ENCODE measurements around the gene HNRNPC.
"Not testable (repeated sequence)": the region's sequence is repeated elsewhere in the genome, so short reads cannot be mapped to it uniquely, and the experiment has no call there.

Gene HNRNPC

DNA sequence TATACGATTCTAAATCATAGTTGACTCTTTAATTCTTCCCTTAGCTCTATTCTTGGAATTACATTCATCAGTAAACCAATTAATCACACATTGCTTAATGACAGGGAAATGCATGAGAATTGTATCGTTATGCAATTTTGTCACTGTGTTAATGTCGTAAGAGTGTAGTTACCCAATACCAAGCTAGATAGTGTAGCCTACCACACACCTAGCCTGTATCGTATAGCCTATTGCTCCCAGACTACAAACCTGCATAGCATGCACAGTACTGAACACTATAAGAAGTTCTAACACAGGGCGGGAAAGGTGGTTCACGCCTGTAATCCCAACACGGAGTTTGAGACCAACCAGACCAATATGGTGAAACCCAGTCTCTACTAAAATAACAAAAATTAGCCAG is 24.7 kb downstream of the HNRNPC start:
- DNase-seq (ENCODE audit: low spot score) = no peak

DNA sequence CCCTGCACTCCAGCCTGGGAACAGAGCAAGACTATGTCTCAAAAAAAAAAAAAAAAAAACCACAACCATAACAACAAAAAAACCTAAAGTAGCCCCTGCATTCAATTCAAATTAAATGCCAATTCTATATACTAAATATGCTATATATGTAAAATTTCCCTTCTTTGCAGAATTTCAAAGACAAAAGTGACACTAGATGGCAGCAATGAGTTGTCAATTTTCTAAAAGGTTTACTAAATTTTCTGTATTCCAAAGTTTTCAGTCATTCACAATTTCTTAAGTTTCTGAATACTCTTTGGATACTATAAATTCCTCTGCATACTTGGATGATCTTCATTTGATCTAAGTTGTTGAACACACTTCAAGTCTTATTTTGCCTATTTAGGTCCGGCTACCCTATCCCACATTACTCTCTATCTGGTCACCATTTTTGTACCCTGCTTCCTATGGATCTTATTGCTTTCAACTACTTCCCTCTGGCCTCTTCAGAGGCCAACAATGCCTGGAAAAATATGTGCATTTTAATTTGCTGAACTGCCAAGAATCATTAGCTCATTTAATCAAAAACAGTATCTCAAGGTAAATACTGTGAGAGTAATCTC is 27.9 kb downstream of the HNRNPC start:
- no peak for DNase-seq (ENCODE audit: low spot score)

DNA sequence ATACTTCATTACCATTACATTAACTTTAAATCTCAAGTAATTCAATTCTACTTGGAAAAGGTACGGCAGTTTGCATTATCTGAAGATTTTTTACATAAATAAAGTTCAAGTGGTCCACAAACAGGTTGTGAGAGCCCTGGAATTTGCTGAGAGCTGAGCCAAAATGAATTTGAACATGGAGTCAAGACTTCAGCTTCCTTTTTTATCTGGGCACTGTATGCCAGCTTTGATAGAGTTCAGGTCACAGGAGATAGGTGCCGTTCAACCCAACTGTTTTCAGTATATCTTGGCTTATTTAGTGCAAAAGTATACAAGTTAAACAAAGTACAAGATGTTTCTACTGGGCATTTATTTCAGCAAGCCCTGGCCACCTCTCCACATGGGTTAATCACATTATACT is 28.8 kb downstream of the HNRNPC start:
- DNase-seq (ENCODE audit: low spot score) = no peak

DNA sequence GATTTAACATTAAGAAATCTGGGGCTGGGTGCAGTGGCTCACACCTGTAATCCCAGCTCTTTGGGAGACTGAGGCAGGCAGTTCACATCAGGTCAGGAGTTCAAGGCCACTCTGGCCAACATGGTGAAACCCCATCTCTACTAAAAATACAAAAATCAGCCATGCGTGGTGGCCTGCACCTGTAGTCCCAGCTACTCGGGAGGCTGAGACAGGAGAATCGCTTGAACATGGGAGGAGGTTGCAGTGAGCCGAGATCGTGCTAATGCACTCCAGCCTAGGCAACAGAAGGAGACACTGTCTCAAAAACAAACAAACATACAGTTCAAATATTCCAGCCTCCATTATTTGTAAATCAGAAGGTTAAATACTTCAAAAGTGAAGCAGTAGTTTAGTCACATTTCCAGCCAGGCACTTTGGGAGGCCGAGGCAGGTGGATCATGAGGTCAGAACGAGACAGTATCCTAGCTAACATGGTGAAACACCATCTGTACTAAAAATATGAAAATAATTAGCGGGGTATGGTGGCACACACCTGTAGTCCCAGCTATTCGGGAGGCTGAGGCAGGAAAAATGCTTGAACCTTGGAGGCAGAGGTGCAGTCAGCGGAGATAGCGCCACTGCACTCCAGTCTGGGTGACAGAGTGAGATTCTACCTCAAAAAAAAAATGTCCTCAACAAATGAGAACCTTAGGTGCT is 30.3 kb downstream of the HNRNPC start:
- no peak for DNase-seq (ENCODE audit: low spot score)

DNA sequence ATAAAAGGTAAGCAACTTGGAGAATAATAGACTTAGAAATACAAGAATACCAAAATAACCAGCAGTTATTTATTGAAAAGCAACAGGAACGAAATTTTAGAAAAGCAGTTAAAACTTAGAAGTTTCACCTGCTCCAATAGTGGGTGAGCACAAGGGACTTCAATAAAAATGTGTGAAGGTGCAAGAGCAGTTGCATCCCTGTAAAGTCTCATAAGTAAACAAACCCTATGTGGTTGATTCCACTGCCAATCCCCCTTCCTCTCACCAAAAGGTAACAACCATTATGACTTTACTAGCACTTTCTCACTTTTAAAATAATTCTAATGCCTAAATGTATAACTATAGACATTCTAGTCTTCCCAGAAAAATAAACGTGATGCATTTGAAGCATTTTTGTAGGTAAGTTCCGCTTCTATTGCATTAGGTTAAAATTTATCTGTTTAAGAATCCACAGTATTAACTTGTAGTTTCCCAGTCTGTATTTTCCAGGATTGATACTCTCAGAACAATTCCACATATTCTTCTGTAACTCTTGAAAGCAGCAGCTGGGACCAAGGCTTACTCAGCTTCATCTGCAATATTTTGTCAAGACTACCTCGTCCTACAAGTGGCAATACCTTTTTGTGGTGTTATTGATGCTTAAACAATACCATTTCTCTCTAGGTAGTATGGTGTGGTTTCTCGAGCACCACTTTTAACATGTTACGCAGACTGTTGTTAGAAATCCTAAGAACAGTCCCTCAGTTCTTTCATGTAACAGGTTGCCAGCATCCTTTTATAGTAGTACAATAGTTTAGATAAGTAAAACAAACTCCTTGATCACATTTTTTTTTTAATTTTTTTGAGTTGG is 32.1 kb downstream of the HNRNPC start:
- DNase-seq (ENCODE audit: low spot score) = no peak

DNA sequence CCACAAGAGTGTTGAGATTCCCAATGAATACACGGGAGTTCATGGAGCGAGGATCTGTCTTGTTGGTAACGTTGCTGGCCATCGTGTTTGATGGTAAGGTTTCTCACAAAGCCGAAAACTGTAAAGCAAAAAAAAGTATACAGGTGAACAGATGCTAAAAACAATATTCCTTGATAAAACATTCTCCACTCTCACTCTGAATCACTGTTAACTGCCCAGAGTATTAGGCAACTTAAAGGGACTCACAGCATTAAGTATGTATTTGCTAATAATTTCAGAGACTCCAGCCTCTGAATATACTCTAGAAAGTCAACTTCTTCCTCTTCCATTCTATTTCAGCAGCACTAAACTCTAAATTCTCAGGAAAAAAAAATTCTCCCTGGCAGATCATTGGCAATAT is 35.1 kb downstream of the HNRNPC start:
- no peak for DNase-seq (ENCODE audit: low spot score)

DNA sequence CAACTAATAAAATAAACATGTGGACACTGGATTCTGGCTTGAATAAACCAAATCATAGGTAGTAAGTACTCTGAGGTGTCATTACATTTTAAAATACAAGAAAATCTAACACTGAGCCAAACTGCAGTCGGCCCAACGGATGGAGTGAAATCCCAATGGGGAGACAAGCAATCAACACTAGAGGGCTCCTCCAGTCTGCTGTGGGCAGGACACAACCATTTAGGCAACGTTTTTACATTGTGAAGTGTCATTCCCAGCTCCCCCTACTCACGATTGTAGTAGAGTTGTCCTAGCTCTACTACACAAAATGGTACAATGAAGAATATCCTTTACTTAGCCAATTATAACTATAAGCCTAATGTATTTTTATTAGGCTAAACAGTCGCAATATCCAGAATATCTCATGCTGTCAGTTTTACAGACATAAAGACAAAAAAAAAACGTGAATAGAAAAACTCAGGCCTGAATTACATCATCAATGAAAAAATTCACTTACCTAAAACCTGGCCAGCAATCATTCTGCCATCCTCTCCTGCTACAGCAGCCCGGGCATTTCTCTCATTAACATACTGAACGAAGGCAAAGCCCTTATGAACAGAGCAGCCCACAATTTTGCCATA is 35.7 kb downstream of the HNRNPC start:
- no peak for DNase-seq (ENCODE audit: low spot score)

DNA sequence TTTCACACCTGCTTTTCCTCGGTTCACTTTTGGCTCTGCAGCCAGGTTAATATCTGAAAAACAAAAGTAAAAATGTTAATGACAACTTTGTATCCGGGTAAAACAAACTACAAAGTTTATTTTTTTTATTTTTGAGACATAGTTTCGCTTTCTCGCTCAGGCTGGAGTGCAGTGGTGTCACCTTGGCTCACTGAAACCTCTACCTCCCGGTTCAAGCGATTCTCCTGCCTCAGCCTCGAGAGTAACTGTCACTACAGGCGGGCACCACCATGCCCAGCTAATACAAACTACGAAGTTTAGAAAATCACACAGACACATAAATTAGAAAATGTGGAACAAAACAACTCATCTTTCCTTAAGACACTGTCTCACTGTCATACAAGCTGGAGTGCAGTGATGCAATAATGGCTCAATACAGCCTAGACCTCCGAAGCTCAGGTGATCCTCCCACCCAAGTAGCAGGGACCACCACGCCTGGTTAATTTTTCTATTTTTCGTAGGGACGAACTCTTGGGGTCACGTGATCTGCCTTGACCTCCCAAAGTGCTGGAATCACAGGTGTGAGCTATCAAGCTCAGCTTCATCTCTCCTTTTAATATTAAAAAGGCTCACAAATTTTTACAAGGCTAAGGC is 38.1 kb downstream of the HNRNPC start:
- no peak for DNase-seq (ENCODE audit: low spot score)

DNA sequence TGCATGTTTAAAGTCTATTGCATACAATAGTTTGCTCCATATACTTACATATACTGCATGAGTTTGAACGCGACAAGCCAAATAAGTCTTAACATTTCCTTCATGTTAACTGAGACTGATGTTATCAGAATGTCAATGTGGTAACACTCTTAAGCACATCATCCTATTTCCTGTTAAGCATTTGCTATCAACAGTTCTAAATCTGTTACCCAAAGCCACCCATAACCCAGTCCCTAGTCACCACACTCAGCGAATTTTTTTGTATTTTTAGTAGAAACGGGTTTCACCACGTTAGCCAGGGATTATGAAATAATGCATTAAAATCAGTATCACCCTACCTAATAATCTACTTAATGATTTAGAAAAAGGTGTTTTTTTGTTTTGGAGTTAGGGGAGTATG is 39.4 kb downstream of the HNRNPC start:
- DNase-seq (ENCODE audit: low spot score) = no peak

DNA sequence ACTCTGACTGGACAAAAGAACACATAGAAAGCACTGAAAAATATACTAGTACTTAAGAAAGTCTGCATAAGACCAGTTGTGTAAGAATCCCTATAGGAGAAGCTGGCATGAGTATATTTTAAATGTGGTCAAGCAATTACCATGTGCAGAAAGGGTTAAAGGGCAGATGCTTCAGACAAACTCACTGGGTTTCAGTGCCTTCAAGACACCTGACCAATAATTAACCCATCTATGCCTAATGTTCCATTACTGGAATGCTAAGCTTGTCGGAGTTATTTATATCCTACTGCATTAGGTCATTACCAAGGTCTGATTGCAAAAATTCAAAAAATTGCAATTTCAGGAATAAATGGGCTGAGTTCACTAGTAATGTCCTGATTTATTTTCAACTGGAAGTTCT is 41.3 kb downstream of the HNRNPC start:
- DNase-seq (ENCODE audit: low spot score) = peak; percentile 89

DNA sequence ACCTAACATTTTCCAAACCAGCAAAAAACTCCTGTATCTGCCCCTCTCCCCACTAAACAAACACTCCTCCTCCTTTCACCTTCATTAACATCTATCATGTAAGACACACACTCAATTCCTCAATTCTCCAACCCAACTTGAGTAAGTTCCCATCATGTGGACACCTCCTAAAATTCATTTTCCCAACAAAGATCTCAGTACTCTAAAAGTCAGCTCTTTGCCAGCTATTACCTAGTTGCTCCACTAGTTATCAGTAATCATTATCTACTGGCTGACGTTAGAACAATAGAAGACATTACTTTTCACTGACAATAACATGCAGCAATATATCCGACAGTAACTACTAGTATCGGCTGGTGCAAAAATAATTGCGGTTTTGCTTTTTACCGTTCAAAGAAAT is 42.1 kb downstream of the HNRNPC start:
- DNase-seq (ENCODE audit: low spot score) = no peak

DNA sequence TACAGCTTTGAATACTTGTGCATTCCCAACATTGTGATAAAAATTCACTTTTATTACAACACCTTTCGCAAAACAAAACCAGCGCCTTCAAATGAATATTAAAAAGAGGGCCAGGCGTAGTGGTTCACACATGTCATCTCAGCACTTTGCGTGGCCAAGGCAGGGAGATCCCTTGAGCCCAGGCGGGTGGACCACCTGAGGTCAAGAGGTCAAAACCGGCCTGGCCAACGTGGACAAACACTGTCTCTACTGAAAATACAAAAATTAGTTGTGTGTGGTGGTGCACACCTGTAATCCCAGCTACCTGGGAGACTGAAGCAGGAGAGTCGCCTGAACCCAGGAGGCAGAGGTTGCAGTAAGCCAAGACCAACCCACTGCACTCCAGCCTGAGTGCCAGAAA is 42.8 kb downstream of the HNRNPC start:
- DNase-seq (ENCODE audit: low spot score) = no peak

DNA sequence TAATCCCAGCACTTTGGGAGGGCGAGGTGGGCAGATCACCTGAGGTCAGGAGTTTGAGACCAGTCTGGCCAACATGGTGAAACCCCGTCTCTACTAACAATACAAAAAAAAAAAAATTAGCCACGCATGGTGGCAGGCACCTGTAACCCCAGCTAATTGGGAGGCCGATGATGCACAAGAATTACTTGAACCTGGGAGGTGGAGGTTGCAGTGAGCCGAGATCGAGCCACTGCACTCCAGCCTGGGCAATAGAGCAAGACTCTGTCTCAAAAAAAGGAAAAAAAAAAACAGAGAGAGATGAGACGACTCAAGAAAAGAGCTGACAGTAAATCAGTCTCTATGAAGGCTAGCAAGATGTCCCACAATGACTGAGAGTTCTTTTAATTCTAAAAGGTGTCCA is 44.1 kb downstream of the HNRNPC start:
- not testable (repeated sequence) for DNase-seq (ENCODE audit: low spot score)

DNA sequence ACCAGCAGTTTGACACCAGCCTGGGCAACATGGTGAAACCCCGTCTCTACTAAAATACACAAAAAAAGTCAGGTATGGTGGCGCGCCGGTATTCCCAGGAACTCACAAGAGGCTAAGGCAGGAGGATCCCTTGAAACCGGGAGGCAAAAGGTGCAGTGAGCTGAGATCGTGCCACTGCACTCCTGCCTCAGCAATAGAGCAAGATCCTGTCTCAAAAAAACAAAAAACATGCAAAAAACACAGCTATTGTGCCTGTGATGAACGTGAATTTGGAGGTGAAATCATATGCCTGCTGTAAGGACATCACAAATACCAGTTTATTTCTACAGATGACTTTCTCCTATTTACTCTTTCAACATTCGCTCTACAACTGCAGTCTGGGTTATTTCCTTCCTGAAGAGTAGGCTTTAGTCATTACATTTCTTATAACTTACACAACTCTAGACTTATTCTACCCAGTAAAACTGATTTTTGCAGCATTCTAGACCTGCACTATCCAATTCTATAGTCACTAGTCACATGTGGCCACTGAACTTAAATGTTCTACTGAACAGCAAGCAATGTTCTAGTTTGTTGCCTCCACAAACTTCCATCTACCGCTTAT is 48.3 kb downstream of the HNRNPC start:
- no peak for DNase-seq (ENCODE audit: low spot score)

DNA sequence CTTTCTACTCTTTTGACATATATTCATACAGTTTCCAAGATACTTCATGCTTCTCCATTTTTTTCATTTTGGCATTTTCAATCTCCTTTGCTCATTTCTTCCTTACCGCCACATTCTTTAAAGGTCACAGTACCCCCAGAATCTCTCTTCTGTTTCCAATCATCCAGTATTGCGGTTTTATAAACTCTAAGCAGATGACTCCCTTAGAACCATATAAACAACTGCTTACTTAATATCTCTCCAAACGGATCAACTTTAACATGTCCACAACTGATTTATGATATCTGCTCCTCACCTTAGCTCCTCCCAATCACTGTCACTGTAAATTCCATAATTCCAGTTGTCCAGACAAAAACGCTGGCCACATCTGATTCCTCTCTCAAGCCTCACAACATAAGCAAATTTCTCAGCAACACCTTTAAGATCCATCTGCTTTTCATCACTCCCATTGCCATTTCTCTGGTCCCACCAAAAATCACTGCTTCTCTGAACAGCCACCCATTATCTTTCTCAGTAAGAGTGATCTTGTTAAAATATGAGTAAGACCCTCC is 49.6 kb downstream of the HNRNPC start:
- no peak for DNase-seq (ENCODE audit: low spot score)

DNA sequence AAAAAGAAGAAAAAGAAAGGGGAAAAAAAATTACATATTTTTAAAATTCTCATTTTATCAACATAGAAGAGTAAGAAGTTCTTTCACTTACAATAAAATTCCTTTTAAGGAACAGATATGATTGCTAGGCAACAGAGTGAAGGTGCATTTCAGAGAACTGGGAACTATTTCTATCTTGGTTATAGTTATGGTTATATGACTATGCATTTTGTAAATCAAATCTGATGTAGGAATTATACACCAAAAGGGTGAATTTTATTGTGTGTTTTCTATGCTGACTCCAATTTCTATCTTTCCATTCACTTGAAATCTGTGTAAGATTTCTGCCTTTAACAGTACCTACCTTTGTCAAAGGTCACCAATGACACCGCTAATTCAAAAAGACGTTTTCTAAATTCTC is 50.1 kb downstream of the HNRNPC start:
- no peak for DNase-seq (ENCODE audit: low spot score)

DNA sequence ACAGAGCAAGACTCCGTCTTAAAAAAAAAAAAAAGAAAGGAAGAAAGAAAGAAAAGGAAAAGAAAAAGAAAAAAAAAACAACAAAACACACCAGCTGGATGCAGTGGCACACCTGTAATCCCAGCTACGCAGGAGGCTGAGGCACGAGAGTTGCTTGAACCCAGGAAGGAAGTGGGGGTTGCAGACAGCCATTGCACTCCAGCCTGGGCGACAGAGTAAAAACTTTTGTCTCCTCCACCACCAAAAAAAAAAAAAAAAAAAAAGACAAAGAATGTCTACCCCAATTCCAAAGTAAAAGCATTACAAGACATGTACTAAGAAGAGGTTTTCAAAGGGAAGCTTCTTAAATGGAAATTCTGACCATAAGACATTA is 53.4 kb downstream of the HNRNPC start:
- no peak for DNase-seq (ENCODE audit: low spot score)

DNA sequence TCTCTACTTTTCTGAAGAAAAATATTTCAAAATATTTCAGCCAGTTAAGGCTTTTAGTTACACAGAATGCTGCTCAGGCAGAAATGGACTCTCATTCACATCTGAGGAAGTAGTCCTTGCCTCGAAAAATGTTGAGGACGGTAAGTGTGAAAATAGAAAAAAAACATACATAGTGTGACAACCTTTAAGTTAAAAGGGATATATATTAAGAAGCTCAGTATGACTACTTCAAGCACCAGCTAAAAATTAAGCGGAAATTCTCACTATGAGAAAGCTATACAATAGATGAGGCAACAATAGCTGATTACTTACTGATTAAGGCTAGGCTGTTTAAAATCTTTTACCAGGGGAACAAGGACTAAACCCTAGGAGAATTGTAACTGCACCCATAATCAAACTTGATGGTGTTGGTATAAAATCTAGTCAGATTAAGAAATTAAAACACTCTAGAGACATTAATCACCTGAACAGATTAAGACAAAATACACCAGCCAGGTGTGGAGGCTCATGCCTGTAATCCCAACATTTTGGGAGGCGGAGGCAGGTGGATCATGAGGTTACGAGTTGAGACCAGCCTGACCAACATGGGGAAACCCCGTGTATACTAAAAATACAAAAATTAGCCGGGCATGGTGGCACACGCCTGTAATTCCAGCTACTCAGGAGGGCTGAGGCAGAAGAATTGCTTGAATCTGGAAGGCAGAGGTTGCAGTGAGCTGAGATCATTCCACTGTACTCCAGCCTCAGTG is 53.9 kb downstream of the HNRNPC start:
- no peak for DNase-seq (ENCODE audit: low spot score)

DNA sequence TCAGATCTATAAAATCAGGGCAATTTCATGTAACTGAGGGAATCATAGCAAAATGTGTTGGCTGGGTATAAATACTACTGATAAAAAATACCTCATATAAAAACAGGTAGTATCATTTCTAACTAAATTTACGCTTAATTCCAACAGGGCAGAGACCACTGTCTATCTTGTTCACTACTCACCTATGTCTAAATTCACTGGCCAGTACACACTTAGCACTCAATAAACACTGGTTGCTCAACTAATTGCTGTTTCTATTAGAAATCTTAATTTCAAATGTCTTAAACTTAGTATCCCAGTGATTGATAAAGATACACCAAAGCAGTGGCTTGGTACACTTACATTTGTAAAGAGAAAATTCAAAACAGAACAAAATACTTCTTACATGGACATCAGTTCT is 55.6 kb downstream of the HNRNPC start:
- no peak for DNase-seq (ENCODE audit: low spot score)

DNA sequence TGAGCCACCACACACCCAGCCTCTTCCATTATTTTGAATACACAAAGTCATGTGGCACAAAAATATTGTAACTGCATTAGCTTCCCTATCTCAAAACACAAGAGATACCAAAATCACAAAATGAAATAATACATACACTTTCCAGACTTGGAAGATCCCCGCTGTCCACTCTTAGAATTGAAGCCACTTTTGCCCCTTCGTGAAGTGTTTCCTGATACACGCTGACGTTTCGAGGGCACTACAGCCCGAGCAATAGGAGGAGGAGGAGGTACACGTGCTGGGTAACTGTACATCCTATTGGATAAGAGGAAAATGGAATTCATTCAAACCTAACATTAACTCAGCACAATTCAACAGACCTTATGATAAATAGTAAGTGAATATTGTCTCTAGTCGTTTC is 56.4 kb downstream of the HNRNPC start:
- DNase-seq (ENCODE audit: low spot score) = not testable (repeated sequence)

DNA sequence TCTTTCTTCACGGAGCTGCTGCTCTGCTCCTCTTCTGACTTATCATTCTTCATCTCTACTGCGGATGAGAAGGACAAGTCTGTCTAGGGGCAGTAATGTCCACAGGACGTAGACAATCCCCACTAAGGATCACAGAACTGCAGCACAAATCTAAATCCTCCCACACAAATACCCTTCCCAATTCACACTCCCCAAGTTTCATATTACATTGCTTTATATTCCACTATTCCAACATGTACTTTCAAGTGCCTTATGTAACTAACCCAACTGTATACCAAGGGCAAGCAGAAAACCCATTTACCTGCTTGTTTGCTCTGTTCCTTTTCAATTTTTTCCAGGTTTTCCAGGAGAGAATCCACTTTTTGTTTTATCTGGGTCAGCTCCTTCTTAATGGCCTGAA is 57.7 kb downstream of the HNRNPC start:
- DNase-seq (ENCODE audit: low spot score) = no peak

All from kidney tubule cell (primary cell).